HG03558 (cell line): Measurements from ENCODE around the gene NSDHL.

Source experiments
- ATAC-seq: cut with Tn5 transposase; IDR thresholded peaks from one replicate; pipeline ENCODE4 v1.9.1; 2021; ENCODE audit warnings: moderate number of reproducible peaks; ENCODE audit not compliant: unreplicated experiment; ENCODE audit errors: extremely low read depth

NSDHL gene

DNA sequence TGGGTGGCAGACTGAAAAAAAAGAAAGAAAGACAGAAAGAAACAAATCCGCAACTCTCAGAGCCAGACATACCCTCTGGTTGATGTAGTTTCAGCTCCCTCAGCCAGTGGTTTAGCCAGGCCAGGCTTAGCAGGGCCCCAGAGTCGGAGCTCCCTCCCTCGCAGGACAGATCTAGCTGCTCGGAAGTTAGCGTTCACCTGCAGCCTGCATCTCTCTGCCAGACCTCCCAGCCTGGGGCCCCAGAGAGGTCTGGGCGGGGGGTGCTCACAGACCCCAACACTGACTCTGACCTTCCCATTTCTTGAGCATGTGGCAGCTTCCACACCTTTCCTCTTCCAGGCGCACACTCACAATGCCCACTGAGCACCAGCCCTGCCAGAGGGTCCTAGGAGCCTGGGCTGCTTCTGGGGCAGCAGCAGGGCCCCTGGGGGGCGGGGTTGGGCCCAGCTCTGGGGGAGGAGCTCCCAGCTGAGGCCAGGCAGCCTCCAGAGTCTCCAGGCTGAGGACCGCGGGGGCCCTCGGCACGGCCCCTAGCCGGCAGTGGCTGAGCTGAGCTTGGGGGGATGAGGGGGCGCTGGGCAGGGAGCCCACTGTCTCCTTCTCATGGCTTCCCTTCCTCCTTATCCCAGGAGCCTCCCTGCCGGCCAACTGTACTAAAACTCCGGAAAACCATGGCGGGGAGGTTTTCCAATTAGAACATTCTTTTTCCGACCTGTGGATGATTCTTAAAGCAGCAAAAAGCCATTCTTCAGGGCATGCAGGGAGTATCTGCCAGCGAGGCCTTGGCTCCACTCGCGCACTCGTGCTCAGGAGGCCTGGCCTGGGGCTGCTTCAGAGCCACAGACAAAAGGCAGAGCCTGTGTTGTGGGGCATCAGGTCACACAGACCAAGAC is 62.4 kb downstream of the NSDHL start:
- no peak for ATAC-seq

DNA sequence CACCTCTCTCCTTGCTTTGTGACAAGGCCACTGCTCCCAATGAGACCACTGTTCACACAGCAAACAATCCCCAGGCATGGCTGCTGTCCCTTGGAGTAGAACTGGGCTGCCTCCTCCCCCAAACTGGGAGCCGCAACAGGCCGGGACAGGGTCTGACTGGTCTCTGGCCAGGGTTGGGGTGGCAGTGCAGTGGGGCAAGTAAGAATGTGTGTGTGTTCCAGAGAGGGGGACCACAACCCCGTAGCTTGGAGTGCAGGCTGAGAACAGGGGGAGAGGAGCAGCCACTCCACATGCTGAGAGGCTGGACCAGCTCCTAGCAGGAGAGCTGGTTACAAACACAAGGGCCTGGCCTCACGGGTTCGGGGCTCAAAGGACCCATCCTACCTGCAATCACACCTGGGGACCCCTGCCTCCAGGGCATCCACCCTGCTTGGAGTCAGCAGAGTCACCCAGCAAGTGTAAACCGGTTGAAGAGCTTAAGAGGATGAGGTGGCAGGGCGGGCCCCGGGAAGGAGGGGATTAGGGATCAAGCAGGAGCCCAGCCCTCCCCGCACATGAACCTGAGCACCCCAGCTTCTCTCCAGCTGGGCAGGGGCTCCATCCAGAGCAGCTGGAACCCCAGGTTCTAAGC is 63.2 kb downstream of the NSDHL start:
- ATAC-seq: no peak

DNA sequence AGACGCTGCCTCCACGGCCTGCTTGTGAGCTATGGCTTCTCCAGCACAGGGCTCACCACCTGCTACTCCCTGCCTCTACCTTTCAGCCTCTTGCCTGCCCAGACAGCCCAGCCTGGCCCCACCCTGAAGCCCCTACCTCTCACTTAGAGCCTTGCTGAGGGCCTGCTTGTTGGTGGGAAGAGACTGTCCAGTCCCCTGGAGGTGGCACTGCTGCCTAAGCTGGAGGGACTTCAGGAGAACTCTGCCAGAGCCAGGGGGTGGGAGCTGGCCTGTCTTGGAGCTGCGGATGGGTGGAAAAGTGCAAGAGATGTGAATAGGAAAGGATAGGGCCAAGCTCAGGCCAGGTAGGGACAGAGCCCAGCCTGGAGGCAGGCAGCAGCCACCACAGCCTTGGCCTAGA is 64.3 kb downstream of the NSDHL start:
- ATAC-seq: no peak

DNA sequence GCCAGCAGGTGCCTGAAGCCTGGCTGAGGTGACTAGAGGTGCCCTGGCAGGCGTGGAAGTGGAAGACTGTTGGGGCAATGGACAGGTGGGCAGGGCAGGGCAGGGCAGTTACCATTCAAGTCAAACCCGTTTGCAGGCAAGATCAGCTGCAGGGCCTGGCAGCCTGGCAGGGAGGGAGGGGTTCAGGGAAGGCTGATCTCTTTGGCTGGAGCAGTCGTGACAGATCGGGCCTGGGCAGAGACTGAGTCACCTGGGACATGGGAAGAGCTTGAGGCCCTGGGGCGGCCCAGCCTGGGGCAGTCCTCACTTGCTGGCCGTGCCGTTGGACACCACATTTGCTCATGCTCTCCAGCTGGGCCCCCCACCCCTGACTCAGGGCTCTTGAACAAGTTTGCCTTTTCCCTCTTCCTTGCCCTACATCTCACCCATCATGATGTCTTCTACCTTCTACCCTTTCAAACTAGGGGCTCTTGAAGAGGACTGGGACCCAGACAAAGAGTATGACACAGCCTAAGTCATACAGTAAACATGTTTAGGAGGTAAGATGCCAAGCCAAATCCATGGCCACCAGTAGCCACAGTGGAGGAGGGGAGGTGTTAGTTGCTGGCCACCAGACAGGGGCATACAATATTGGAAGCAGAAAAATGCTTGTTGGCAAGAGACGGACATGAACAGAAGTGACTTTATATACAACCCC is 65.0 kb downstream of the NSDHL start:
- ATAC-seq: no peak

DNA sequence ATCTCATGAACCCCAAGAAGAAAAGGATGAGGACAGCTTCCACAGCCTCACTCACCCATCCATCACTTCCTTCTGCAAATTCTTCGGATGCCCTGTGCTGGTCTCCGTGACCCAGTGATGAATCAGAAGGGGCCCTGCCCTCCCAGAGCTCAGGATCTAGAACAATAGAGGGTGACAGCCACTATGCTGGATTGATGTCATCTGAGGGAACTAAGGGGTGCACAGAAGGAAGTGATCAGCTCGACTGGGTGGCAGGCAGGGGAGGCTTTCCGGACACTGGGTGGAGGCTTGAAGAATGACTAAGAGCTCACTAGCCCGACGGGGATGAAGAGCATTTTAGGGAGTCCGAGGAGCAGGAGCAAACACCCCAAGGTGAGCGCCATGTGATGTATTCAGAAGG is 65.6 kb downstream of the NSDHL start:
- ATAC-seq: no peak

DNA sequence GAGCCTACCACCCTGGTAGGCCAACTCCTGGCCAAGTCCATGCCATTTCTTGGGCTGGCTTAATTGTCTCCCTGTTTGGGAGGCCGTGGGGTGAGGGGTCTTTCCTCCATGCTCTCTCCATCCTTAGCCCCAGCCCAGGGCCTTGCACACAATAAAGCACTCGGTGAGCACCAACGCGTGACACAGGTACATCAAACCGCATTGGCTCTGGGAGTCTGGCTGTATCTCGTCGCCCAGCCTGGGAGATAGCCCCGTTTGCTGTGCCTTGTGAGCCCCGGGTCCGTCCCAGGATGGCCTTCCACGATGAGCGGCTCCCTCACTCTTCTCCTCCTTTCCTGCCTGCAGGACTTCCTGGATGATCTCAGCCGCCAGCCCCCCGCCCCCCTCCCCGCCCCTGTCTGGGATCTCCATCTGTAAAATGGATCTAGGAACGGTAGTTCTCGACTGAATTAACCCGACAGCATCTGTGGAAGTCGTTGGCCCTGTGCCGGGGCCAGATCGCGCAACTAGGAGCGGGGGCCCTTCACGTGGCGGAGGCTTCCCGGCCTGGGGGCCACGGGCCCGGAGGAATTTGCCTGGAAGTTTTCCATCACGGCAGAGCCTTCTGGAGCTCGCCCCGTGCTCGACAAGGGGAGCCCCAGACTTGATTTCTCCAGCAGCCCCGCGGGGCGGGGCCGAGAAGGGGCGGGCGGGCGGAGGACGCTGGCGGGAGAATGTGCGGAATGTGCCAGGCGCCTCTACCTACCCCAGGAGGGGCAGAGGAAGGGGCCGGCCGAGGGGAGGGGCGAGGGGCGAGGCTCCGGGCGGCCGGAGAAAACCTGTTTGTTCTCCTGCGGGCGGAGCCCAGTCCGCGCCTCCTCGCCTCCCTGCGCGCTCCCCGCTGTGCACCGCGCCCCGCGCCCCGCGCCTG is 66.6 kb downstream of the NSDHL start, which contains the start of gene ZNF185:
TSS of gene ZNF185 (plus strand) at position 846 of the 910 bp plus-strand sequence. CDS start 16,423 bp downstream, outside the sequence.
- ATAC-seq: no peak

DNA sequence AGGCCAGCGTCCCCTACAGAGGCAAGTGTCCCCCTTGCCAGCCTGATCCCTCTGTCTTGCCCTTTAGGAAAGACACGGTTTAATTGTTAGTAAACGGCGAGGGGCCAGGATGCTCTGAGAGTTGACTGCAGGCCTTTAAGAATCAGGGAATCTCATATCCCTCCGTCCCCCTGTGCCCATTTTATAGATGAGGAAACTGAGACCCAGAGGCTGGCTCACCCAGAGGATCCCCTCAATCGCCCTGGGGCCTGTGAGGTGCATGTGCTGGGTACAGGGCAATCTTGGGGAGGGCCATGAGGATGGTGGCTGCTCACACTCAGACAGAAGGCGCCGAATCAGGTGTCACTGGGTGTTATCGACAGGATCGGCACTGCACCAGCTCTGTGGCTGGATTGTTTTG is 67.6 kb downstream of the NSDHL start:
- no peak for ATAC-seq

DNA sequence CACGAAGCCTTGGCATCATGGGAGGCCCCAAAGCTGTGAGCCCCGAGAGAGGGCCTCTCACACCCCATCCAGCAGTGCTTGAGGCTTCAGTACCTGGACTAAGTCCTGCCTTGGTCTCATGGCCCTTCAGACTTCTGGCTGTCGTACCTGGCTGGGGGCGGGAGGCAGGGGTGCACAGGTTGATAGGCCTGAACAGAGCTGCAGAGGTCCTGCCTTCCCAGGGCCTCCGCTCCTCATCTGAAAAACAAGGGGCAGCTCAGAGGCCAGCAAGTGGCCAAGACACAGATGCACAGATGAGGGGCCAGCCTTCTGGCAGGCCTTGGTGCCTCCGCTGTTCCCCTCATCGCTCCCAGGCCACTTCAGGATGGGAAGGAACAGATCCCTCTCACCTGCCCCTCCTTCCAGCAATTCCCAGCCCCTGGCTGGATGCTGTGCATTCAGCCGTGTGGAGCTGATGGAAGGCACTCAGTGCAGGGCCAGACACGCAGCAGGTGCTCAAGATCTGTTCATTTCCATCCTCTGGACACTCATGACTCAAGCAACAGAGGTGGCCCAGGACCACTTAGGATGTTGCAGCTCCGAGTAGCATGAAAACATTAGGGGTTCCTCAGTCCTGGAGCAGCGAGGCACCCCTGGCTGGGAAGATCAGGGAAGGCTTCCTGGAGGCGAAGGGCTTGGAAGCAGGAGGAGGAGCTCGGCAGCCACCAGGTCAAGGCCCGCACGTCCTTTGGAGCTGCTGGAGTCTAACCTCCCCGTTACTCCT is 68.4 kb downstream of the NSDHL start:
- ATAC-seq: no peak

DNA sequence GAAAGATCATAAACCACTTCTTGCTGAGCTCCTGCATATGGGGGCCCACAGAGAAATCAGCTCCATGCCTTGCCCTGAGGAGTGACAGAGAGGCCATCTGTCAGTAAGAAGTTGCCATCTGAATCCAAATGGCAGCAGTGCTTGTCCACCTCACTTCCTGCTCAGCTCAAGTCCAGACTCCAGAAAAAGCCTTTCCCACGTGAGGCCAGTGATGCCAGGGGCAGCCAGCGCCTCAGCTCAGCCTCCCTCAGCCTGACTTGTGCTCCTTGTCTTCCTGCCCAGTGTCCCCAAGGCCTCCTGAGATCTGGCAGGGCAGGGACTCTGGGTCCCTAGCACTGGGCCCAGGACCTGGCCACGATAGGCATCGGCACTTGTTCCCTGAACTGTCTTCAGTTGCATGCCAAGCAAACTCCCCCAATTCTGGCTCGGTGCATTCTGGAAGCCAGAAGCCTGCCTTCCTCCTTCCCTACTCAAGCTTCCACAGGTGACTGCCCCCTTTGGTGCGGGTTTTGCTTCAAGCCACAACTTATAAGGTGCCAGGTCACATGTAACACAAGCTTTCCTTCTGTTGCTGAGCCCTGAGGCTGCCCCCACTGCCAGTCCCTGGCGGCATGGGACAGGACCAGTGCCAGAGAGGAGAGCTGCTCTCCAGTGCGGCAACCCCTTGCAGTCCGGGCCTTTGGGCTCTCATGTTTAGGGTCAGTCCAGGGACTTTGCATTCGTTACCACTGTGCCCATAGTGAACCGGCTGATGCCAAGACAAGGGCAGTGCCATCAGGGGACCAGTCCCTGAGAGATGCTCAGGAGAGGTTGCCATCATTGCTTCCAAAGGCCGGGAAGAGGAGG is 69.2 kb downstream of the NSDHL start:
- no peak for ATAC-seq

DNA sequence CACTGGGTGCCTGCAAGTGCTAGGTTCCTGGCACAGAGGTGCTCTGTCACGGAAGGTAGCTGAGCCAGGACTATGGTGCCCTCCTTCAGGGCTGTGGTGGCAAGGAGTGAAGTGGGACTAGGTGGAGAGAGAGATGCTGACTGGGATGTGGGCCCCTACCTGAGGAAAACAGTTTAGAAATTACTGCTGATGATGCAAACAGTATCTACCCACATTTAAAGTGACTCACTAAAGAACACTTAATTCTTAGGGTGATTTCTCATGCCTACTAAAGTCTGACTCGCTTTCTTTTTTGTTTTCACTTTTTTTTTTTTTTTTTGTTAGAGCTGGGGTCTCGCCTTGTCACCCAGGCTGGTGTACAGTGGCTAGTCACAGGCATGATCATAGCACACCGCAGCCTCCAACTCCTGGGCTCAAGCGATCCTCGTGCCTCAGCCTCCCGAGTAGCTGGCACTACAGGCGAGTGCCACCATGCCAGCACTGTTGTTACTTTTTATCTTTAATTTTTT is 70.1 kb downstream of the NSDHL start:
- no peak for ATAC-seq

DNA sequence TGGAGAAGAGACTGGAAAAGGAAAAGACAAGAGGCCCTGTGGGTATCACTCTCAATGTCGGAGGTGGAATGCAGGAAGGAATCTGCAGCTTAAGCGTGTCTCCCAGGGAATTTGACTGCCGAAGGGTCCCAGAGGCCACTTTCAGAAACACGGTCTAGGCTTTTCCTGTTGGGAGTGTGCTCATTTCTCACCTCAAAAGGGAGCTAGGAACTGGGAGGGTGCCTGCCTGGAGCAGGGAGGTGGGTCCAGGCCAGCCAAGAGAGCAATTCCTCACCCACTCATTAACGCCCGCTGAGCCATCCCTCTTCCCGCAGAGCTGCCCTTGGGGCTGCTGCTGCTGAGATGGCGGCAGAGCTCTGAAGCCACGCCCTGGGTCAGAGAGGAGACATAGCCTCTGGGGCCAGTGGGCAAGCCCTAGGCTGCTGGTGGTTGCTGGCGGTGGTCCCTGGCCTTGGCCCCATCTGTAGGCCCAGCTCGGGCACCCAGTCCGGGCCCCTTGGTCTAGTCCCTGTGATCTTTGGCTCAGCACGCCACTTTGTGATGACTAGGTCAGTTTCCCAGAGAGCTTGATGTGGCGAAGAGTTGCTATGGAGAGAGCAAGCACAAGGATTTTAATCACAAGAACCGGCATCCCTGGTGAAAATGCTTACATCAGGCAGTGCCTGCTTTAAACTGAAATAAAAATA is 71.1 kb downstream of the NSDHL start:
- no peak for ATAC-seq

DNA sequence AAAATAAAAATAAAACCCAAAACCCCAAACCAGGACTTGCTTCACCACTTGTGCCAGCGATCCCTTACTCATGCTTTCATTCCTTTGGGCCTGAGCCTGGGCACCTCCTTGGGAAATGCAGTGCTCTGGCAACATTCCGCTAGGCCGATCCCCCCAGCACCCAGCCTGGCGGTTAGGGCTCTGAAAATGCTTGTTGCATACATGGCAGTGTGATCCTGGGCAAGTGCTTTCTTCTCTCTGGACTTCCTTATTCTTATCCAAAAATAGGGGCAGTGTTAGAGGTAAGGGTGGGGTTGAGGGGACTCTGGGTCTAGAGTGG is 71.6 kb downstream of the NSDHL start:
- ATAC-seq: no peak

DNA sequence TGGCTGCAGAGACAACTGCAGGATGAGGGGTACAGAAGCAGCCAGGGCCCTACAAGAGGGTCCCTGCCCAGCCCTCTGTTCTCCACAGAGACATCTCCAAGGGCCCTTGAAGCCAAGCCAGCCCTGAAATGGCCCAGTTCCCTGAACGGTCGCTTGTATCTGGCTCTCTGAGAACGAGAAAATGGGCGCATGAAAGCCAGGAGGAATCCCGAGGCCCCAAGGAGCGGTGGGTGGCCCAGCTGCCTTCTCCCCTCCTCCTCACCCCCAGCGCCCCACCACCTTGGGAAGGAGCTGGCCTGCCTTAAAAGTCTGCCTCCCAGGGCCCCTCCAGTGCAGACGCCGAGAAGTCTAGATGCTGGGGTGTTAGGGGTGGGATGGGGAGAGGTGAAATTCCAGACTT is 72.7 kb downstream of the NSDHL start:
- ATAC-seq: no peak

DNA sequence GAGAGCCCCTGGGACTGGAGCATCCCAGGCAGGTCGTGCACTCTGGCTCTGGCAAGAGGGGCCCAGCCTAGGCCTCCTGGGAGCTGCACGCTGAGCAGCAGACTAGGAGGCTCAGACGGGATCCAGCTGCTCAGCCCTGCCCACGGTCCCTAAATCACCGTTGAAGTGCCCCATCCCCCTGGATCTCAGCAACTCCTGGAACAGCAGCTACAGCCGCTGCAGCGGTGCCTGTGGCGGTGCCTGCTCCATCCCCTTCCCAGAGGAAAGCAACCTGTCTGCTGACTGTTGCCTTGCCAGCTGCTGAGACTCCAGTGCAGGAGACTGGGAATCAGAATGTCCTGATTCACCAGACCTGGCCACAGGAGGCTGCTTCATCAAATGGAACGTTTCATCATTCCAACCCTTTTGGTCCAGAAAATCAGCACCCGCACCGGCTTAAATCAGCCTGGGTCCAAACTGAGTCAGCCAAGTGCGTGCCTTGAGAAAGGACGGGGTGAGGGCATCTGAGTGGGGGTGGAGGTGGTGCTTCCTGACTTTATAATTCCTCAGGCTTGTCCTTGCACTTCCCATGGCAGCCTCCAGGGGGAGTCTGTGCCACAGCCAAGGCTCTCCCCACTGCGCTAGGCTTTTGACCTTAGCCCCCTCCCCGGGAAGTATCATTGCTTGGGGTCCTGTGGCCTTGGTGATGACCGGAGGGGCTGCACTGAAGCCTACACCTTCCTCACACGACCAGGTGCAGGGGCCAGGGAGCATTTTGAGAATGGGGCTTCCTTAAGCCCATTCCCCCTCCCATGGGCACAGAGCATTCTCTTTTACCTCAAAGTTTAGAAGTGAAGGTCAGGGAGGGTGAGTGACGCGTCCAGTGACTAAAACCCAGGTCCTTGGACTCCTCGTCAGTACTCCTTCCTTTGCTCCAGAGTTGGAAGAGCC is 73.6 kb downstream of the NSDHL start:
- ATAC-seq: no peak

DNA sequence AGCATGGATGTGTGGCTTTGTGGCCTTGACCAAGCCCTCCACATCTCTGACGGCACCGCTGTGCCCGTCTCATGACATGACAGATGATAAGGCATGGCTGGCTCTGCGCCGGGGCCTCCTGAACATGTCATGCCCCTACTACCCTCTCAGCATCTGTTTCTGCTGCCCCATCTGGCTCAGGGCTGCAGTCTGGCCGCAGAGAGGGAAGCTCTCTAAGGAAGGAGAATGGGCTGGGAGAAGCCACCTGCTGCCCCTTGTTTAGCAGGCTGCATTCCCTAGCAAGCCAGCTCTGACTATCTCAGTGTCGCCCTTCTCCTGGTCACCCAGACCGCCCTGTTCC is 74.2 kb downstream of the NSDHL start:
- ATAC-seq: no peak

DNA sequence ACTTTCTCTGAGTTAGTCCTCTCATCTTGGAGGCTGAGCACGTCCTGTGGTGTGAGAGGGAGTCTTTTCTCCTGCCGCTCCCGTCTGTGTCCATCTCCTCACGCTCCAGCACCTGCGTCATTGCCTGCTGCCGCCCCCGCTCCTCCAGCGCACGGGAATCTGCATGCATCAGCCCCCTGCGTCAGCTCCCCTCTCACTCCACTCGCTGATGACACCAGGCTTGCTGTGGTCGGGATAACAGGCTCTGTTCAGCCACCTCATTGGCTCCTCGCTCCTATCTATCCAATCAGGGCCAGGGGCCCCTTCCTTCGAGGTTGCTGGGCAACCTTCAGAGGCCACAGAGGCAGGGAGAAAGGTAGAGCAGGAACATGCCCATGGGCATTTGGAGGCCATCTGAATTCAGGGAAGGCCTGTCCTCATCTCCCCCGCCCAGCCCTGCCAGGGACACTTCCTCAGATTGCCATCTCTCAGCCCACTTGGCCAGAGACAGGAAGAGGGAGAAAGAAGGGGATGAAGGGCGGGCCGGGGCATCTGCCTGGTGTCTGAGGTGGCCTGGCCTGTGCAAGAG is 76.3 kb downstream of the NSDHL start:
- no peak for ATAC-seq

DNA sequence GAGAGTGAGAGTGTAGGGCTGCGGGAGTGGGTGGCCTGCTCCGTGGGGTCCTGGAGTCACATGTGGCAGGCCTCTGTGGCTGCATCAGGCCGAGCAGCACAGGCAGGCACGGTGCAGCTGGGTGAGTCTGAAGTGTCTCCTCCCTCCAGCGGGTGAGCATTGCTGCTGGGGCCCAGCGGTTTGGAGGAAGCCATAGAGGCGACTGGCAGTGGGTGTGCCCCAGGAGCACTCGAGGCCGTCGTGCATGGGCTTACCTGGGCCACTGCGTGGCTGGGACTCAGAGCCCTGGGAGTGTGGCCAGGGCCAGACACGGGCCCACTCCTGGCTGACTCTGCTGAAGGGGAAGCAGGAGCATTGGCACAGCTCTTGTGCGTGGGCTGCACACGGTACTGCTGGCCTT is 77.6 kb downstream of the NSDHL start:
- ATAC-seq: no peak
